DND-41 (cell line): Measurements from ENCODE around the gene TMEM131L.

ENCODE experiments used
- ATAC-seq: fragments of 200-7000 bp; cut with Tn5 transposase; 3 replicates; pipeline ENCODE4 v1.9.1; 2021; ENCODE audit warnings: low read depth; ENCODE audit not compliant: insufficient read depth
- DNase-seq: peaks from one replicate; pipeline ENCODE4 v3.0.0-alpha.2; 2020
- H2AFZ ChIP-seq: 2 replicates; pipeline ENCODE4 v1.6.0; 2012; ENCODE audit warnings: low read depth, low read length
- H3K27ac ChIP-seq: 2 replicates; pipeline ENCODE4 v1.5.1; 2012; ENCODE audit warnings: low read length, inconsistent platforms
- H3K27me3 ChIP-seq: fragments of 200-600 bp; sonication (generic); 2 replicates; pipeline ENCODE4 v1.6.0; 2012; ENCODE audit warnings: low read length, mild to moderate bottlenecking, inconsistent platforms; ENCODE audit not compliant: insufficient read depth, poor library complexity
- H3K36me3 ChIP-seq: 2 replicates; pipeline ENCODE4 v1.5.1; 2012; ENCODE audit warnings: low read length, inconsistent platforms; ENCODE audit not compliant: insufficient read depth
- H3K4me1 ChIP-seq: 2 replicates; pipeline ENCODE4 v1.5.1; 2012; ENCODE audit warnings: mild to moderate bottlenecking, low read length; ENCODE audit not compliant: insufficient read depth
- H3K4me2 ChIP-seq: 2 replicates; pipeline ENCODE4 v1.6.0; 2012; ENCODE audit warnings: mild to moderate bottlenecking, moderate library complexity, low read length, inconsistent platforms; ENCODE audit not compliant: insufficient read depth
- H3K4me3 ChIP-seq, 2 experiments: fragments of 200-600 bp in 1 of 2; shearing (Covaris generic) in 1 of 2; 2 replicates each; pipeline ENCODE4 v1.5.1; 2012 to 2016; ENCODE audit warnings: inconsistent platforms in 2 of 2, low read length in 2 of 2, mild to moderate bottlenecking in 2 of 2, low read depth in 1 of 2, moderate library complexity in 1 of 2
- H3K79me2 ChIP-seq: 2 replicates; pipeline ENCODE4 v1.6.0; 2012; ENCODE audit warnings: low read length, inconsistent platforms; ENCODE audit not compliant: insufficient read depth
- H3K9ac ChIP-seq: 2 replicates; pipeline ENCODE4 v1.6.0; 2012; ENCODE audit warnings: low read depth, mild to moderate bottlenecking, inconsistent platforms, low read length, moderate library complexity
- H3K9me3 ChIP-seq: 2 replicates; pipeline ENCODE4 v1.5.1; 2012; ENCODE audit warnings: low read length, moderate library complexity, mild to moderate bottlenecking, inconsistent platforms; ENCODE audit not compliant: insufficient read depth, severe bottlenecking
- H4K20me1 ChIP-seq: 2 replicates; pipeline ENCODE4 v1.6.0; 2012; ENCODE audit warnings: low read length; ENCODE audit not compliant: insufficient read depth
- CTCF ChIP-seq: IDR thresholded peaks from 2 replicates; pipeline ENCODE4 v1.5.1; 2012; ENCODE audit warnings: borderline replicate concordance, low read length, moderate library complexity, mild to moderate bottlenecking; ENCODE audit not compliant: poor library complexity, severe bottlenecking; ENCODE audit errors: extremely low read depth
- EZH2 ChIP-seq: IDR thresholded peaks from 3 replicates; pipeline ENCODE4 v1.6.1; 2012; ENCODE audit warnings: borderline replicate concordance, low read depth, mild to moderate bottlenecking, moderate library complexity, low read length, inconsistent platforms; ENCODE audit not compliant: severe bottlenecking

The TMEM131L gene

GRCh38 chr4:153535772-153536513 lies 69.8 kb downstream of the TMEM131L start:
- Histone ChIP-seq H3K36me3 (peaks cover 93% of the 10 kb centered on the region), H3K9me3 (no peaks in the 10 kb centered on the region), H4K20me1 (peaks cover 82% of the 10 kb centered on the region), H3K27ac (peak overlapping the region; percentile 52), H3K4me1 (peaks cover 47% of the 10 kb centered on the region), H3K9ac (no peak overlapping the region), H3K4me3 (no peak overlapping the region), H3K4me2 (no peak overlapping the region), H3K79me2 (peaks cover 100% of the 10 kb centered on the region), H2AFZ (no peak overlapping the region), H3K27me3 (no peaks in the 10 kb centered on the region)
- no peak for ATAC-seq
- TF ChIP-seq EZH2 (no peak), CTCF (peak; percentile 2)
- DNase-seq, result no peak

GRCh38 chr4:153537493-153537960 lies 71.4 kb downstream of the TMEM131L start:
- no peak overlapping the region for H3K4me3 ChIP-seq
- H3K9me3 ChIP-seq, result no peaks in the 10 kb centered on the region
- peak overlapping the region; percentile 59 for H3K27ac ChIP-seq
- H2AFZ ChIP-seq, result no peak overlapping the region
- no peaks in the 10 kb centered on the region for H3K27me3 ChIP-seq
- peaks cover 48% of the 10 kb centered on the region for H3K4me1 ChIP-seq
- no peak overlapping the region for H3K9ac ChIP-seq
- no peak for ATAC-seq
- H3K4me2 ChIP-seq, result no peak overlapping the region
- H3K36me3 ChIP-seq, result peaks cover 92% of the 10 kb centered on the region
- H3K79me2 ChIP-seq, result peaks cover 100% of the 10 kb centered on the region
- no peak for DNase-seq
- H4K20me1 ChIP-seq, result peaks cover 86% of the 10 kb centered on the region
- TF ChIP-seq CTCF (no peak), EZH2 (no peak)

GRCh38 chr4:153538487-153539357 lies 72.6 kb downstream of the TMEM131L start:
- Histone ChIP-seq H3K27ac (peak overlapping the region; percentile 59), H3K4me1 (peaks cover 49% of the 10 kb centered on the region), H3K36me3 (peaks cover 93% of the 10 kb centered on the region), H3K4me2 (no peak overlapping the region), H4K20me1 (peaks cover 91% of the 10 kb centered on the region), H3K27me3 (no peaks in the 10 kb centered on the region), H3K9me3 (no peaks in the 10 kb centered on the region), H3K4me3 (no peak overlapping the region), H3K79me2 (peaks cover 100% of the 10 kb centered on the region), H2AFZ (no peak overlapping the region), H3K9ac (no peak overlapping the region)
- TF ChIP-seq CTCF (no peak), EZH2 (no peak)
- ATAC-seq (no peak), DNase-seq (no peak)
